Fibroblast of skin of left biceps (primary cell): ENCODE data around the gene DLX2.
"Not testable (repeated sequence)": the region's sequence is repeated elsewhere in the genome, so short reads cannot be mapped to it uniquely, and the experiment has no call there.

Source experiments
- DNase-seq, 2 experiments: peaks; one replicate each; pipeline ENCODE4 v3.0.0-alpha.2; 2013; ENCODE audit warnings: low read depth in 2 of 2

DLX2 gene

DNA sequence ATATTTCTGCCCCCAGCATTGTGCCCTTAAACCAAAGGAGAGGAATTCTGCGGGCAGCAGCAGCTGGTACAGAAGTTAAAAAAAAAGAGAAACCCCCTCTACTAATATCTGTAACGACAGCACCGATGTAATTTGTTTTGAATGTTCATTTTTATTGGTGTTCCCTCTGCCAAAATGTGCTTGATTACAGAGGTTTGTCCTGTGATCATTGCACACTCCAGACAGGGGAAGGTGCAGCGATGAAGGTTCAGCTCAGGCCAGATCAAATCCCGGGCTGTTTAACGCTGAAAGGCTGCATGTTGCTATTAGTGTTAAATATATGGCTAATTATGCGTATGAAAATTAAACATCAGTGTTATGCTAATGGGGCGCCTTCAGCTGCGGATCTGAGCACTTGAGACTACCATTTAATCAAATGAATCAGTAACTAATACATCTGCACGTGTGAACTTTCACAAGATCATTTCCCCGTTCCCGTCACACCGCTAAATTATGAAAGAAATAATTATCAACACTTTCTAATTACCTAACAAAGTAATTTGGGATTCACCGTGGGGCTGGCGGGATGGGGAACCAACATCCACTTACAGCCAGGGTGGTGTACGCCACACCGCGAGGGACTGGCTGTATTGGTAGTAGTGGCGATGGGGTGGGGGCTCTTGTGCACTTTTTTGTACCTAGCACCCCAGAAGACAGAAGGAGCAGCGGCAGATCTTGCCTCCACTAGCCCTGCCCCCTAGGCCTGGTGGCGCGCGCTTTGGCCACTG, 18.9 kb downstream of the DLX2 start:
- no peak for DNase-seq

DNA sequence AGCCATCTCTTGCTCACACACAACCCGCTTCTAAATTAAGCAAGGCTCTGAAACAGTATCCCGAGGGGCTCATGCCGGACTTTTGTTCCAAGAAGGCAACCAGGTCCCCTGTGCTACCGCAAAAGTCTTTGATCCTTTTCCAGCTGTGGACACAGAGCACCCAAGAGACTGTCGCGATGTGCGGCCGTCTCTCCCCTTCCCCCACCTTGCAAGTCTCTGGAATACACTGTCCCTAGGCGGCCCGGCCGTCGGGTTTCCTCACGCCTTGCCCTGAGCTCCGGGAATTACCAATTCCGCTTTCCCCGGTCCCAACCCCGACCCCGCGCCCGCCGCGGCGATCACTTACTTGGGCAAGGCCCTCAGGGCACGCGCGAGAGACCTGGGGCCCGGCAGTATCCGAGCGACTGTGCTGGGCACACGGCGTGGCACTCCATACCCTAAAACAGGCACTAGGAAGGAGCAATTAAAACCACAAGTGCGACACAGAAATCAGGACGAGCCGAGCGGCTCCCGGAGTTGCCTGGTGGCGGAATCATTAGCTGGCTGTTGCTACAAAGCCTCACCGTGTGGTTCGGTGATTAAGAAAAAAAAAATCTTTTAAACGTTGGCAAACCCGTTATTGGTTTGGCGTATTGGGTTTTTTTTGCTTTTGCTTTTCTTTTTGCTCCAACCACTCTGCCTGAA, 19.6 kb downstream of the DLX2 start:
- DNase-seq: no peak

DNA sequence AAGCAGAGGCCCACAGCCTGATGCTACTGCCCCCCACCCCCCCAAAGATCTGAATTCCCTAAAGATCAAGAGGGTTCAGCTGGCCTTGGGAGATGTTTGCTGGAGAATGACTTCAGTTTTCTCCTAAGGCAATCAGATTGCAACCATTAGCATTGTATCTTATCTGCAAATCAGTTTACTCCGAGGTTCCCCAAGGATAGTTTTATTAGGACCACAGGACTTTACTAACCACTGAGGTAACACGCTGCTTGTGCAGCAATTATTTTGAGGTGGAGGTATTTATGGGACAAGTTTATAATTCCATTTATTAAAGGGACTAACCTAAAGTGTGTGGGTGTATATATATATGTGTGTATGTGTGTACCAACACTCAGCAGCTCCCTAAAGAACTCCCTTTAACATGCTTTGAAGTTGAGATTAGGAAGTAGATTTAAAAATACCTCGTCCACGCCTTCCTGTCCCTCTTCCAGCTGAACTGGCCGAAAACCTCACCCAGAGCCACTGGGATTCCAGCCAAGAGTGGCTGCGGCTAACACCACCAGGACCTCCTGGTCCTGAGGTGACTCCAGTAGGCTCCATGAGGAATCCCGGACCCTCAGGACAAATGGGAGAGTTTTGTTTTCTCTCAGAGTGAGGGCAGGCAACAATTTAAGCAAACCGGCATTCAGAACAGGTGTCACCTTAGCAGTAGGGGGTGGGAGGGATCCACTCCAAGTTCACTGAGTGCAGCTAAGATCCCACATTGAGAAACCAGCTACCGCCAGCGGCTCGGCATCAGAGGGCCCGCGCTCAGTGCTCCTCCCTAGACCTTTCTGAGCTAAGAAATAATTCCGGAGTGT, 20.4 kb downstream of the DLX2 start:
- DNase-seq: no peak

DNA sequence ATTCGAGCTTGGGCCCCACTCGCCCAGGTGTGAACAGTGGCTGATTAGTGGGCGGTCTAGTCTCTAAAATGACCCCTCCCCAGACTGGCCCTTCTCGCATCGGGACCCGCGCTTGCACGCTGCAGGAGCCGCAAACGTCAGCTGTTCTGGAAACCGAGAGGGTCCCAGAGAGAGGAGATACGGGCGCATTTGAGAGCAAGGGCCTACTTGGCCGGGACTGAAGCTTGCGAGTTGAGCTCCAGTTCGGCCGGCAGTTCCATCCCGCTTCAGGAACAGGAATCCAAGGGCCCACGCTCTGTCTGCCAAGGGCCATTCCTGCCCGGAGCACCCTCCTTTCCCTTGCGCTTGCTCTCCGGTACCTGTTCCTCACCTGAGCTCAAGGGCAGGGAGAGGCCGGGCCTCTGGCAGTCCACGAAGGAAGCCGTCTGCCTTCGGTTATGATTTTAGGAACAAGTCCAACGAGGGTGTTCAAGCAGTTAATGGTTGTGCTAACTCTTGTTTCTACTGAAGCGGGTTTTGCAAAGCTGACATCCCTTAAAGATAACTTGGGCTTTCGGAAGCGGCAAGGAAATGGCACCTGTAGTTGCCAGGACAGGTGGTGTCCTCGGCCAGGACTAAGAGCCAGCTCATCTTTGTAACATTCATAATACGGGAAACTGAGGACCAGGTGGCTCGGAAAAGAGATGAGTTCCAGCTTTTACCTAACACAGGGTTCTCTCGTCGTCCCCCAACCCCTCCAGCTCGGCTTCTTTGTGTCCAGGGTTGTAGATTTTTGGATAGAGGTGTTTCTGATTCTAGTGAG, 21.3 kb downstream of the DLX2 start:
- DNase-seq: no peak

DNA sequence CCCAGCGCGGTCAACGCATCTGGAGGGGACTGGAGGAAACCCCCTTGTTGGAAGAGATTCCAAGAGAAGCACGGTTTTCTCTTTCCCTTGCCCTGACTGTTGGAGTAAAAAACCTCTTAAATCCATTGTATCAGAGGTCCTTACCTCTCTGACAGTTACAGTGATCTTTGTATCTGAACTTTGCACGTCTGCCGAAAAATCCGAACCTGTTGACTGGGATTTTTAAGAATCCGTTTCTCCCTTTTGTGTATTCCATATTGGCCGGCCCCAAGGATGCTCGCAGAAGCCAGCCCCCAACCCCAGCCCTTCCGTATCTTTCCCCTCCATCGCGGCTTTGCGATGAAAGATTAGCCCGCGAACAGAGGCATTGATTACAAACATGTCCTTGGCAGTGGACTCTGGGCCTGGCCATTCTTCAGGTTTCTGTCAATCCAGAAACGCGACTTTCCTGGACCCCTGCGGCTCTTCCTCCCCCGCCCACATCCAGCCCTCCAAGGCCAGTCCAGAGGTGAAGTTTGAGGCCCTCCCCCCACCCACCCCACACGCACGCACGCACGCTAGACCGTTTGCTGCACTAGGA, 22.0 kb downstream of the DLX2 start:
- no peak for DNase-seq

DNA sequence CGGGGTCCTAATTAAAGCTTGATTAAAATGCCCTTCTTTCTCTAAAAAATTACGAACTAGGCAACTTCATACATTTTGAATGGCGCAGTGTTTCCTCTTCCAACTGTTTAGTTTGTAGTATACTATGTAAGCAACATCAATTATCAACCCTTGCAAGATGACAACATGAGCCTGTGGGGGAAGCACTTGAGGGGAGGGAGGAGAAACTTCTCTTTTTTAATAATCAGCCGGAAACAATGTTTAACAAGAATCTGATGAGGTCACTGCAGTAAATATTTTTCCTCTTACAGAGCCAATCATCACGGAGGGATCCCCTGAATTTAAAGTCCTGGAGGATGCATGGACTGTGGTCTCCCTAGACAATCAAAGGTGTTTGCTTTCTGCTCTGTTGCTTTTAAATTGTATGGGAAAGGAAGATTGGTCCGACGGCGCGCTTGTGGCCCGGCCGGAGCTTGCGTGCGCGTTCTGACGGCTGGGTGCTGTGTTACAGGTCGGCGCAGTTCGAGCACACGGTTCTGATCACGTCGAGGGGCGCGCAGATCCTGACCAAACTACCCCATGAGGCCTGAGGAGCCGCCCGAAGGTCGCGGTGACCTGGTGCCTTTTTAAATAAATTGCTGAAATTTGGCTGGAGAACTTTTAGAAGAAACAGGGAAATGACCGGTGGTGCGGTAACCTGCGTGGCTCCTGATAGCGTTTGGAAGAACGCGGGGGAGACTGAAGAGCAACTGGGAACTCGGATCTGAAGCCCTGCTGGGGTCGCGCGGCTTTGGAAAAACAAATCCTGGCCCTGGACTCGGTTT, 22.7 kb downstream of the DLX2 start:
- DNase-seq: no peak

DNA sequence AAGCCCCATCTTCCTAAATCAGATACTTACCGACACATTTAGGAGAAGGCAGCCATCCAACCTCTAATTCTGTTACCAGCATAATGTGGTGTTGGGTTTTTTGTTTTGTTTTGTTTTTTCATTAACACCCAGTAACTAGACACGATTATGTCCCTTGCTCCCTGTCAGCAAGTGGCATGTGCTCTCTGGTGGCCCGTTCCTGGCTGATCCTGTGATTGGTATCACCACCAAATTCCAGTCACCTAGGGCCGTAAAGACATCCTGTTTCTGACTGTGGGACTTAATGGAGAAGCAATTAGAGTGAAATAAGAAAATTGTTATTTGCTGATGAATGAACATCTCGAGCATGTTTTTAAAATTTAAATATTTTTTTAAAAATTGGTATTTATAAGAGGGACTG, 23.3 kb downstream of the DLX2 start:
- DNase-seq: no peak

DNA sequence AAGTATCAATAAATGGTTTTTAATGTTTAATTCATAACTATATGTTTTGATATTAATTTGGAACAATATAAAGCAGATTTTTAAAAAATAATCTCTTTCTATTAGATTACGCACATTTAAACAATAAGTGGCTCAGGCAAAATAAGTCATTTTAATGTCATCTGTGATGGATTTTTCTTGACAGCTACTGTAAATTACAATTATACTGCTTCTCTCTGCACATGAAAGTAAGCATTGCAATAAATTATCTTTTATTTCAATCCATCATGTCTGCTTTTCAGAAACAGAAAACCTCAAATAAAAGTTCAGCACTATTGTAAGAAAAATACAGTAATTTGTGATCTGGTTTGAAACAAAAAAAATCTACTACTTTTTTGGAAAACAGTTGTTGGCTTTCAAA, 28.4 kb downstream of the DLX2 start:
- no peak for DNase-seq

DNA sequence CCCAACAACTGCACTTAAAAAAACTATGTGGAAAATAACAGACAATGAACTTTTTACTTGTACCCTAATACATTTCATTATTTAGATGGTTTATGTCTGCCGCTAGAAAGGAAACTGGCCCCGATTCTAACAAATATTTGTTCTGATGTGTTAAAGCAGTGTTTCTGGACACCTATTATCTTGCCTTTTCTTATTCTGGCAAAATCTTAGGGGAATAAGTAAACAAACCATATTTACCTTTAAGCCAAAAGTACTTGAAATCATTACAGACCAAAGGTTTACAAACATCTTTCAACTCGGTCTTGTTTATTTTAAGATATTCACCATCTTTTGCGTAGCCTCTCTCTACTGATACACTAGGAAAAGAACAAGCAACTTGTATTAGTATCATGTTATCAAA, 29.2 kb downstream of the DLX2 start:
- DNase-seq: no peak

DNA sequence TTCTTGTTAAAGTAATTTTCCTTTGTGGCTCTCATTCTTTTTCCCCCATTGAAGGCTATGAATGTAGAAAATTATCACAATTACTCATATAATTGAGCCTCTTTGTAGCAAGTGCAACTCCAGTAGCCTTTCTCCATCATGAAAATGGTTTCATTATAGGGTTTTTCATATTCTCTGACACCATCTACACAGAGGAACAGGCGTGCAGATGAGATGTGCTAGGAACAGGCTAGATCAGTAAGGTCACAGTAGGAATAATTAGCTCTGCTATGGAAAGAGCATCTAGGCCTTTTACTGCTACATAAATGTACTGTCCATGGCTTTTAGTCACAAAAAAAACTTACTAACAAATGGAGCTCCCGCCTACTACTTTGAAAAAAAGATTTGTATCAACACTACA, 30.0 kb downstream of the DLX2 start:
- no peak for DNase-seq

DNA sequence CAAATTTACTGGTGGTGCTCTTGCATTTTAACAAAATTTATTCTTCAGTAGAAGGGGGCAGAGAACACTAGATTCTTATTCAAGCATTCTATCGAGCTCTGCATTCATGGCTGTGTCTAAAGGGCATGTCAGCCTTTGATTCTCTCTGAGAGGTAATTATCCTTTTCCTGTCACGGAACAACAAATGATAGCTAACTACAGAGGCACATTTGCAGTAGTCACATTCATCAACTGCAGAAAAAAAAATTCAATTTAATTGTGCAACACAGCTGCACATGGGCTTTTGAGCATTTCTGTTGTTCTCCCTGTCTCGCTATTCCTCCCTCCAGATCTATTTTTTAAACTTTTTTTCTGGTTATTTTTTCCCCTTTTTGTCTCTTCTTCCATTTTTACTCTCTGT, 30.4 kb downstream of the DLX2 start:
- no peak for DNase-seq

DNA sequence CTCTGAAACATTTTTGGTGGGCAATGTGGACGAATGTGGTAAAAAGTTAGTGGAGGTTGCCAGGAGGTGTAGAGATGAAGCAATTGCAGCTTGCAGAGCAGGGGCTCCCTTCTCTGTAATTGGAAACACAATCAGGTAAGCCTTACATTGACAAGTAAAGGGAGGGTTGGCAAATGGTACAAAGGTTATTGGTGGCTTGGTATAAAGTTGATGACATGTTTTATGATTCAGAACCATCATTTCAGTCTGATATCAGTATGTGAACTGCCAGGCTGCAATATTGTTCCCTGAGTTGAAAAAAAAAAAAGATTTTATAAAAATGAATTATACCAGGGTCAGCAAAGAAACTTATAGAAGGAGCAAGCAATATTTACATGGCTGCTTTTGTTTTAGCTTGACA, 31.8 kb downstream of the DLX2 start:
- no peak for DNase-seq

DNA sequence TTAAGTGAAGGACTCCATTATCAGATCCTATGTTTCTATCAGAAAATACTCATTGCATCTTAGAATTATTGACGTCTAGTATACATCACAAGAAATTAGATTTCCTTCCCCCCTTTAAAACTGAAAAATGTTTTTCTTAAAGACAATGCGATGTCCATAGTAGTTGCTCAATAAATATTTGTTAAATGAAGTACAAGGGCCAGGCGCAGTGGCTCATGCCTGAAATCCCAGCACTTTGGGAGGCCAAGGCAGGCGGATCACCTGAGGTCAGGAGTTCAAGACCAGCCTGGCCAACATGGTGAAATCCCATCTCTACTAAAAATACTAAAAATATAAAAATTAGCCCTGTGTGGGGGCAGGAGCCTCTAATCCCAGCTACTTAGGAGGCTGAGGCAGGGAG, 34.8 kb downstream of the DLX2 start:
- not testable (repeated sequence) for DNase-seq

DNA sequence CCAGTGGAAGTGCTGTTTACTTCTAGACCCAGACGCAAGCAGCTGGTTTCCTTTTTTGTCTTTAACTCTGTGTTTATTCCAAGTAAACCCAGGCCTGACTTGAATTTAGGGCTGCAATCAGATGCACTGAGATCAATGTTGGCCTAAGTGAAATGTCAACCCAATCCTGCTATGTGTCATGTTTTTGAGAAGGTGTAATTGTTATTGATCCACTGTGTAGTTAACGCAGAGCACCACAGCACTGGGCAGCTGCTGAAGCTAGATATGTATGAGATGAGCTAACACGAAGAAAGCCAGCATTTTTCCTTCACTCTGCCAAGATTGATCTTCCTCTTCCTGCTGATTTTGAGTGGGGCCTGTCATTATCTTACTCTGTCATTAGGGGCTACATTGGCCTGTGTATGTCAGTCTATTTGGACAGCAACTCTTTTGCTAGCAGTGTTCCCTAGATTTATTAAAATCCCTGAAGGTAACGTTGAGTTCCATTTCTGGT, 36.3 kb downstream of the DLX2 start:
- DNase-seq: no peak

DNA sequence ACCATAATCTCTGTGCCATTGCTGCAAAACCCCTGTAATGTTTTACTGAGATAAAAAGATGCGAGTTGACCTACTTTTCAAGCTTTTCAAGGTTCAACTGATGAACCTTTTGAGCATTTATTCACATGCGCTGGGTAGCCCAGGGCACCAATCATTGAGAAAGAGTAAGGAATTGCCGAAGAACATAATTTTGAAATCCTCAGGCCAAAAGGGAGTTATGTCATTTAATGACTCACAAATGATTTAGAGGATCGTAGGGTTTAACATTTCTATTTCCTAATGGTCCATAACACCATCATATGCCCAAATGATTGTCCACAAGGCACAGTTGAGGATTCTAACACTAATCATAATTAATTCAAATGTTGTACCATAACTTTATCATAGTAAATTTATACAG, 37.6 kb downstream of the DLX2 start:
- no peak for DNase-seq

DNA sequence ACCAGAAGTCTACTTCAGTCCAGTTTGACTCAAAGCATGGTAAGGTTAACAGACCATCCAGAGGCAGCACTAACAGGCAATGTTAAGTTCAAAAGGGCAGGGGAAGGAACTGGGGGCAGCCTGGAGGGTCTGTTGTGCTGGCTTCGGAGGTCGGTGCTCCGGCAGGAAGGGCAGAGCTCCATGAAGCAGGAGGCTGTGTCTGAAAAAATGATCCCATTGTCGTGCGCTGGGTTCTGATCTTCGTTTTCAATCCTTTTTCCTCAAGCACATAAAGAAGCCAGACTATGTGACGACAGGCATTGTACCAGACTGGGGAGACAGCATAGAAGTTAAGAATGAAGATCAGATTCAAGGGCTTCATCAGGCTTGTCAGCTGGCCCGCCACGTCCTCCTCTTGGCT, 39.3 kb downstream of the DLX2 start:
- DNase-seq: no peak

DNA sequence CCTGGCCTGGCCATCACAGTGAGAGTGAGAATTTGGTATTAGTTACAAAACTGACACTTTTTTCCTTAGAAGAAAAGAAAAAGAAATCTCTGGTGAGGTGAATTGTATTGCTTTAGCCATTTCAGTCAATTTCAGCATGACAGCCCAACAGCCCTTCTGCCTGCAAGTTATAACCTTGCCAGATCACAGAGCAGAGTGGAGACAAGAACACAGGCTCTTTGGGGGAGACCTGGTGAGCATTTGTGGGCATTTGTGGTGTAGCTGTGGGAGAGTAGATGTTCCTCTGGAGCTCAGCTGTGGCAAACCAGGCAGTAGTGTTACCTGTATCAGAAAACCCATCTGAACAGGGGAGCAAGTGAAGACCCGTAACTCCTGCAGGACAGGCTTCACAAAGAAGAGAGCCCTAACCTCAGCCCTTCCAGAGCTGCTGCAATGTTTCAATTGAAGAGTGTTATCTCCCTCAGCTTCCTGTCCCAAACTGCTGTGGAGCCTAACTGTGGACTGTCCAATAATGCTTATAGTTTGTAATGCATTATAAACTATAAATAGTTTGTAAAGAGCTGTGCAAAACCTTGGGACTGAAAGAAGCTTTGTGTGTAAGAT, 40.2 kb downstream of the DLX2 start:
- no peak for DNase-seq

DNA sequence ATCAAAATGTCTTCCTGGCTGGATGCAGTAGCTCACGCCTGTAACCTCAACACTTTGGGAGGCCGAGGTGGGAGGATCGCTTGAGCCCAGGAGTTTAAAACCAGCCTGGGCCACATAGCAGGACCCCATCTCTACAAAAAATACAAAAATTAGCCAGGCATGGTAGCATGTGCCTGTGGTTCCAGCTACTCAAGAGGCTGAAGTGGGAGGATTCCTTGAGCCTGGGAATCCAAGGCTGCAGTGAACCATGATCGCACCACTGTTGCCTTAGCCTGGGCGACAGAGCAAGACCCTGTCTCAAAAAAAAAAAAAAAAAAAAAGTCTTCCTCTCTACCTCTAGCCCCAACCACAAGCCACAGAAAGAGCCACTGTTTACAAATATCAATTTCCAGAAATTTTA, 42.6 kb downstream of the DLX2 start:
- DNase-seq: not testable (repeated sequence)

DNA sequence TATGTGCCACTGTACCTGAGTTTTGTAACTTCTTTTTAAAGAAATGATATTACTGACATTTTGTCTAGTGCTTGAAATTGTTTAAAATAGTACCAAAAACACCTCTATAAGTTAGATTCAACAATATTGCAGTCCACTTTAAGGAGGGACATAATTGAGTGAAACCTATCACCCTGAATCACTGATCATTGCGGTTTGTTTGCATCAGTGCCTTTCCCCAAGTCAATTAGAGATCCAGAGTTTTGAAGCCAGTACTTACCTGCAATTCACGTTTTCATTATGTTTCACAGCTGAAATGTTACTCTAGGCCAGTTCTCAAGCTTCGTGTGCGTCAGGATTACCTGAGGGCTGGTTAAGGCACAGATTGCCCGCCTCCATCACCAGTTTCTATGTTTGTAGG, 44.0 kb downstream of the DLX2 start:
- DNase-seq: no peak

DNA sequence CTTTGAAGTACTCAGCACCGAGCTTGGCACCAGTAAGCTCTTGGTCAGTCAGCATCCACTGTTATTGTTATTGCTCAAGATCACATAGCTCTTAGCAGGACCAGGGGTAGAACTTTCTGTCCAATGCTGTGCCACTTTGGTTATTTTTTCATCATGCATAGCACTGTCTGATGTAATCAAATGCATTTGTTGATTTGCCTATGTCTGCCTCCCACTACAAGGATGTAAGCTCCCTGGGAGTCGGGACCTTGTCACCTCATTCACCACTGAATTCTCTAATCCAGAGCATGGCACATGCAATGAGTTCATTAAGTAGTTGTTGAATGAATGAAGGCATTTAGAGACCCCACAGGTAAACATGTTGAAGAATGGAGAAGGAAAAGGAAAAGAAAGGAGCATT, 46.4 kb downstream of the DLX2 start:
- no peak for DNase-seq
